Measurements from ENCODE around the gene RNGTT. TPM values are rescaled to one million over a fixed set of nuclear protein-coding genes. Genes with fewer than 3 reads are reported as not detected.
"Not testable (repeated sequence)": the region's sequence is repeated elsewhere in the genome, so short reads cannot be mapped to it uniquely, and the experiment has no call there.

Gene RNGTT
- polyA plus RNA-seq, 1 donor: 10.1 TPM

- no peak for DNase-seq (ENCODE audit: low read depth)
Measured at GRCh38 chr6:88972504-88973423, 9.3 kb upstream of the RNGTT start.

DNA sequence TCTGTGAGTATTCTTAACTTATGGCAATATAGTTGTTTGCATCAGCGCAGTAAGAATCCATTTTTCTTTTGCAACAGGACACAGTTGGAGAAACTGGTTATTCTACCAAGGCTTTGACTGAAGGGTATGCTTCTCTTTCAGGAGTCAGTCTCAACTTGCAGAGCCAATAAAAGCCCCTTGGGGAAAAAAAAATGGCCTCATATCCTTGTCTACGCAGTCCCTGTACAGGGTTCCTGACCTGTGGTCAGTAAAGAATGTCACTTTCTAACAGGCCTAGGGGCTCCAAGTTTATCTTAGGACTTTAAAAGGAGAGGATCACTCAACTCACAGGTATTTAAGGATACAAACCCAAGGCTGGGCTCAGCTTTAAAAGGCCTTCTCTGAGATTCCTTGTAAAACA is 6.9 kb upstream of the RNGTT start:
- DNase-seq (ENCODE audit: low read depth): no peak

- DNase-seq (ENCODE audit: low read depth): not testable (repeated sequence)
Measured at GRCh38 chr6:88969255-88969654, 5.8 kb upstream of the RNGTT start.

DNA sequence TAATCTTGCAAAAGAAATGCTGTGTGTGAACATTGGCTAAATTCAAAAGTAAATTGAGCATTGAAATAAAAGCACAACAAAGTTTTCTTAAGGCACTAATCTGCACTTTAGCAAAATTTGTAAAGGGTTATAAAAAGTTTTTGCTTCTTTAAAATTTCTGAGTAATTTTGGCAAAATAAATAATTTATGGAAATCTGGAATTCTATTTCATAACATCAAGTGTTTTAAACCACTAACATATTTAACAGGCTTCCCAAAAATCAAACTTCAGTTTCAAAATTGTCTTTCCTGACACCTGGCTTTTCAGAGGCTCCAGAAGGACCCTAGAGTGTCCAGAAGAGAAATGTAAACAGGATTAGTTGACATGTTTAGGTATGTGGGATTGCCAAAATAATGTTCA is 4.5 kb upstream of the RNGTT start:
- DNase-seq (ENCODE audit: low read depth): no peak

- DNase-seq (ENCODE audit: low read depth): no peak
Measured at GRCh38 chr6:88965691-88966090, 2.3 kb upstream of the RNGTT start.

DNA sequence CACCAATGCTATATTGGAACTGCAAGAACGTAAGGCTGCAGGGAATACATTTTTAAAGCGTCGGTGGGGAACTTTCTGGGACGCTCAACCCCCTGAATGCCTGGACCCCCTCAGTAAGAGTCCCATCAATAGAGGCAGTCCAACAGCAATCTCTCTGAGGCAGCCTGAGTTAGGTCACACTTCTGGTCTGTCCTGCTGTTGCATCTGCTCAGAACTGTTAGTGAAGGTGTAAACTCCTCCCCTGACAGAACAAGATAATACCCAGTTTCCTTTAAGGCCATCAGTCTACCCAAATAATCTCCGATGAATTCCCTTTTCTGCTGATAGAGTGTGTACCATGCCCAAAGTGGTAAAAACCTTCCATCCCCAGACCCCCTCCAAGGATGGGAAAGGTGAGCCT is 1.1 kb upstream of the RNGTT start:
- DNase-seq (ENCODE audit: low read depth): no peak

GRCh38 chr6:88958842-88959241 is 4.6 kb downstream of the RNGTT start:
- no peak for DNase-seq (ENCODE audit: low read depth)

DNA sequence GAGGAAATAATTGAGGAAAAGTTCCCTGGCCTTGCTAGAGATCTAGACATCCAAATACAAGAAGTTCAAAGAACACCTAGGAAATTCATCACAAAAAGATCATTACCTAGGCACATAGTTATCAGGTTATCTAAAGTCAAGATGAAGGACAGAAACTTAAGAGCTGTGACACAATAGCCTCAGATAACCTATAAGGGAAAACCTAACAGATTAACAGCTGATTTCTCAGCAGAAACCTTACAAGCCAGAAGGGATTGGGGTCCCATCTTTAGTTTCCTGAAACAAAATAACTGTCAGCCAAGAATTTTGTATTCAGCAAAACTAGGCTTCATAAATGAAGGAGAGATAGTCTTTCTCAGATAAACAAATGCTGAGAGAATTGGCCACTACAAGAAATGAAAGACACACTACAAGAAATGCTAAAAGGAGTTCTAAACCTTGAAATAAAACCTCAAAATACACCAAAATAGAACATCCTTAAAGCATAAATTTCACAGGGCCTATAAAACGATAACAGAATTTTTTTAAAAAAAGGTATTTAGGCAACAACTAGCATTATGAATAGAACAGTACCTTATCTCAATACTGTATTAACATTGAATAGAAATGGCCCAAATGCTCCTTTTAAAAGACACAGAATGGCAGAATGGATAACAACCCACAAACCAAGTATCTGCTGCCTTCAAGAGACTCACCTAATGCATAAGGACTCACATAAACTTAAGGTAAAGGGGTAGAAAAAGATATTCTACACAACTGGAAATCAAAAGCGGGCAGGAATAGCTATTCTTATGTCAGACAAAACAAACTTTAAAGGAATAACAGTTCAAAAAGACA is 9.7 kb downstream of the RNGTT start:
- DNase-seq (ENCODE audit: low read depth): no peak

DNA sequence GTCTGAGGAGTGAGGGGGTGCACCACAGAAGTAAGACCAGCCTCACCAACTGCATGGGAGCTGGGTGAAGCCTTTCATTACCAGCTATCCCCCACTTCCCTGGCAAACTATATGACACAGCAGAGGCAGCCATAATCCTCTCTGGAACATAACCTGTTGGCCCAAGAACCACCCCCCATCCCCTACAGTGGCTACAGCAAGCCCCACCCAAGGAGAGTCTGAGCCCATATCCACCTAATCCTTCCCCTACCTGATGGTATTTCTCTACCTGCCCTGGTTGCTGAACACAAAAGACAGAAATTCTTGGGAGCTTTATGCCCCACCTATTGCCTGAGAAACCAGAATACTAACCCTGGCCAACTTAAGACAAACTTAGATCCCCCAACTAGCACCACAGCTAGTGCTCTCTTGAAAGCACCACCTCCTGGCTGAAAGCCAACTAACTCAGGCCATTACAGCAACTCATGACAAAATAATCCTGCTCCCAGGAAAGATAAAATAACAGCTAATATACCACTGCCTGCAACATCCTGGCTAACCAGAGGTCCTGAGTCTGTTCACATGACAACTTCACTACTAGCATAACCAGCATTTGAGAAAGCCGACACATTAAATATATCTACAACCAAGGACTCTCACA is 11.2 kb downstream of the RNGTT start:
- no peak for DNase-seq (ENCODE audit: low read depth)

DNA sequence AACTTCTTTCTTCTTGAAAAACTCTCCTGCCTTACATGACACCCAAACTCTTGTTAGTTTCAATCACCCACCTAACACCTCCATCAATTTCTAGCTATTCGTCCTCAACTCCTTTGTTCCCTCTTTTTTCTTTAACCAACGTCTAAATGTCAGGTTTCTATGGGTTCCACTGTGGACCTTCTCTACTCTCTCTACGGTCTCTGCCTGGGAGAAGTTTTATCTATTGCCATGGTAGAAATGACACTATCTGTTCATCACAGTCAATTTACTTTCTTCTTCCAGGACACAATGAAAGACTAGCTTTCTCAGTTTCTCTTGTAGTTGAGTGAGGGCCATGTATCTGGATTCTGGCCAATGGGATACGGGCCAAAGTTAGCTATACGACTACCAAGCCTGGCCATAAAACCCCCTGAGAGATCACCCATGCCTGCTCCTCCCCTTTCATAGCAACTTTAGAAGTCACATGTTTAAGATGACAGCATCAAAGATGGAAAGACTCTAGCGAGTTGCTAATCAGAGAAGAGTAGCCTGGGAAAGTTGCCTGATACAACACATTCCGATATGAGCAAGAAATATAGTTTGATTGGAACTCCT is 17.9 kb downstream of the RNGTT start:
- no peak for DNase-seq (ENCODE audit: low read depth)

GRCh38 chr6:88933521-88933920 is 29.9 kb downstream of the RNGTT start:
- no peak for DNase-seq (ENCODE audit: low read depth)

DNA sequence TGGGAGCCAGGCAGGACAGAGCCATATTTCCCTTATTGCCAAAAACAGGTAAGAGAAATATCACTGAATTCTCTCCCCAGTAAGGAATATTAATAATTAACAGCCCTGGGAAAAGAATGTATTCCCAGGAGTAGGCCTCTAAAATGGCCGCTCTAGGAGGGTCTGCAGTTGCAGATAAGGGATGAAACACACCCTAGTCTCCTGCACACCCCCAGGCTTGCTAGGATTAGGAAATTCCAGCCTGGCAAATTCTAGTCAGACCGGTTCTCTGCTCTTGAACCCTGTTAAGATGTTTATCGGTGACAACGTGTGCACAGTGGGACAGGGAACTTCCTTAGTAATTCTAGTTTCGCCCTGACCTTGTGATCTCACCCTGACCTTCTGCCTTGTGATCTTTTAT is 31.4 kb downstream of the RNGTT start:
- DNase-seq (ENCODE audit: low read depth): not testable (repeated sequence)

- DNase-seq (ENCODE audit: low read depth): no peak
Measured at GRCh38 chr6:88922775-88923548, 40.5 kb downstream of the RNGTT start.

DNA sequence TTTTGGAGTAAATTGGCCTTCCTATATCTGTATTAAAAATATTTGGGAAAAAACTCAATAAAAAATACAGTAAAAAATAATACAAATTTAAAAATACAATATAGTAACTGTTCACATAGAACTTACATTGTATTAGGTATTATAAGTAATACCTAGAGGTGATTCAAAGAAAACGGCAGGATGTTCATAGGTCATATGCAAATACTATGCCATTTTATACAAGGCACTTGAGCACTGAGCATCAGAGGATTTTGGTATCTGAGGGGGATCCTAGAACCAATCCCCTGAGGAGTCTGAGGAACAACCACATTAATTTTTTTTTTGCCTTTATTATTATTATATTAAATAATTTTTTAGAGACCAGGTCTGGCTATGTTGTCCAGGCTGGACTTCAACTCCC is 41.7 kb downstream of the RNGTT start:
- DNase-seq (ENCODE audit: low read depth): no peak

DNA sequence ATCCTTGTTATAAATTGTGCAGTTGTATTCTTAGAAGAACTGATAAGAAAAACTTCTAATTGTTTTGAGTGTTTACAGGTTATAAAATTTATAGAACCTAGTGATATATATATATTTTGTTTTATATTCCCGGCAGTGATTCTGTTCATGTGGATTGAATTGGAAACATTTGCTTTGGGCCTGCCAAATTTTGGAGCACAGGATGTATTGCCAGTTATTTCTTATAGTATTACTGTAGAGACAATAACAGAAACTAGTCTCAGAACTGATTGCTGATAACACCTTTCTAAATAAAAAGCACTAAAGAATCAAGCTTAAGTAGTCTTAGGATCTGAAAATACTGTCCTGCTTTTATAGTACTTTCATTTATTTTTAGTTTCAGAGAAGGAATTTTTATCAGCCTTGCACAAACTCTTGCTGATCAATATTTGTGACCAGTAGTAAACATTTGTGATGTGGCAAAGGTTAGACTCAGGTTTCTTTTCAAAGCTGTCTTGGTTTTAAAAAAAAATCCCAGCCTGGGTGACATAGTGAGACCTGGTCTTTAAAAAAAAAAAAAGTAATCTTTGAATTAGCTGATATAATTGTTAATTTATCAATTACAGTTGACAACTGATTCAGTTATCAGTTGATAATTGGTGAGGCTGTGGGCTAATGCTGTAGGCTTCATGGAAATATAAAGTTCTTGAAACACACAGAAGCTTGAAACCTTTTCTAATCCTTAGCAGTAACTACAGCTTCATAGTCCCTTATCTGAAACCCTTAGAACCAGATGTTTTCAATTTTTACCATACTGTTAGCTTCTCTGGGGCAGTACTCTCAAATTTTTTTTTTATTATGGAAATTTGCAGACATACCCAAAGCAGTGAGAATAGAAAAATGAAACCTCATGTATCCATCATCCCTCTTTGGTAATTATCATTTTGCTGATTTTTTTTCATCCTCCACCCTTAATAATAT is 42.4 kb downstream of the RNGTT start:
- no peak for DNase-seq (ENCODE audit: low read depth)

DNA sequence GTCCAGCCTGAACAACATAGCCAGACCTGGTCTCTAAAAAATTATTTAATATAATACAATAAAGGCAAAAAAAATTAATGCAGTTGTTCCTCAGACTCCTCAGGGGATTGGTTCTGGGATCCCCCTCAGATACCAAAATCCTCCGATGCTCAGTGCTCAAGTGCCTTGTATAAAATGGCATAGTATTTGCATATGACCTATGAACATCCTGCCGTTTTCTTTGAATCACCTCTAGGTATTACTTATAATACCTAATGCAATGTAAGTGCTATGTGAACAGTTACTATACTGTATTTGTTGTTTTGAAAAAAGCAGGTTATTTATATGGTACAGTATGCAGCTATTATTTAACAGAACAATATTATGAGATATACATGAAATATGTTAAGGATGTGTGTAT is 43.3 kb downstream of the RNGTT start:
- DNase-seq (ENCODE audit: low read depth): no peak

DNA sequence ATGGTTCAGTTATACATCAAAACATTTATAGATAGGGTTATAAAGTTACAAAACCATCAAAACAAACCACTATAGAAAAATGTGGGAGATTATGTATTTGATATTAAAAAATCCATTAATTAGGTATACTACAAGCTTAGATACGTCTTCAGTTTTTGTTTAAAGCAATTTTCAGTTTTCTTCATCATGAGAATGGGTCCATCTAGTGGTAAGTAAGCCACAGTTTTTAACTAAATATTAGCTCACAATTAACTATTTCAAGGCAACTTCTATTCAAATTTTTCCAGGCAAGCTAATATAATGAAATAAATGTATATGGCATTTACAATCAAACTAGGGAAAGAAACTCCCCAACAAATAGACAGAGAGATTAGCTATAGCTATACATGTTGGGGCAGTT is 44.4 kb downstream of the RNGTT start:
- DNase-seq (ENCODE audit: low read depth): no peak

GRCh38 chr6:88916615-88917208 is 46.7 kb downstream of the RNGTT start:
- DNase-seq (ENCODE audit: low read depth): no peak

GRCh38 chr6:88914895-88915598 is 48.4 kb downstream of the RNGTT start:
- DNase-seq (ENCODE audit: low read depth): no peak
